IPS DF 6.9 (cell line): ENCODE measurements around the gene TGM6.

Experiments
- DNase-seq: peaks from one replicate; pipeline ENCODE4 v3.0.0-alpha.2; 2013; ENCODE audit warnings: low read depth, low spot score
- H3K27ac ChIP-seq: one replicate; pipeline ENCODE4 v1.5.1; 2013; ENCODE audit warnings: low read length, control low read depth
- H3K27me3 ChIP-seq: 2 replicates; pipeline ENCODE4 v1.6.1; 2013; ENCODE audit warnings: mild to moderate bottlenecking, low read length; ENCODE audit not compliant: control insufficient read depth, insufficient read depth
- H3K36me3 ChIP-seq: 2 replicates; pipeline ENCODE4 v1.6.1; 2013; ENCODE audit warnings: low read length; ENCODE audit not compliant: control insufficient read depth, insufficient read depth
- H3K4me1 ChIP-seq: 2 replicates; pipeline ENCODE4 v1.6.1; 2013; ENCODE audit warnings: low read length; ENCODE audit not compliant: control insufficient read depth, insufficient read depth
- H3K4me3 ChIP-seq: 2 replicates; pipeline ENCODE4 v1.5.1; 2013; ENCODE audit warnings: mild to moderate bottlenecking, low read length
- H3K9me3 ChIP-seq: 2 replicates; pipeline ENCODE4 v1.6.1; 2013; ENCODE audit warnings: low read length, inconsistent platforms; ENCODE audit not compliant: control insufficient read depth, insufficient read depth
- WGBS: extraction: QIAGEN DNeasy Blood & Tissue Kit; methylation state at CpG from one replicate; pipeline ENCODE4 v1.1.7; 2013; ENCODE audit warnings: mixed read lengths, missing lambda C conversion rate; ENCODE audit not compliant: insufficient read length, insufficient coverage; 5-methylcytosine and 5-hydroxymethylcytosine counted together

TGM6 gene

GRCh38 chr20:2363187-2363586 lies 17.5 kb upstream of the TGM6 start:
- DNase-seq = no peak

GRCh38 chr20:2363587-2363986 lies 17.1 kb upstream of the TGM6 start:
- Histone ChIP-seq H3K27ac (no peak overlapping the region), H3K4me3 (no peak overlapping the region), H3K9me3 (no peaks in the 10 kb centered on the region), H3K4me1 (no peaks in the 10 kb centered on the region), H3K27me3 (no peaks in the 10 kb centered on the region), H3K36me3 (no peaks in the 10 kb centered on the region)
- no CpG with 5 or more reads among the region's 1 CpG for whole genome bisulfite sequencing
- no peak for DNase-seq

More at GRCh38 chr20:2363187-2363586, 17.5 kb upstream of the TGM6 start:
- Histone ChIP-seq H3K27ac (no peak overlapping the region), H3K27me3 (no peaks in the 10 kb centered on the region), H3K4me1 (no peaks in the 10 kb centered on the region), H3K36me3 (no peaks in the 10 kb centered on the region), H3K4me3 (no peak overlapping the region), H3K9me3 (no peaks in the 10 kb centered on the region)
- WGBS = no CpG with 5 or more reads among the region's 2 CpGs

- H3K9me3 ChIP-seq = no peaks in the 10 kb centered on the region
- no peak overlapping the region for H3K4me3 ChIP-seq
- H3K4me1 ChIP-seq = no peaks in the 10 kb centered on the region
- DNase-seq = no peak
- H3K36me3 ChIP-seq = no peaks in the 10 kb centered on the region
- WGBS = no CpG with 5 or more reads among the region's 4 CpGs
- no peaks in the 10 kb centered on the region for H3K27me3 ChIP-seq
- no peak overlapping the region for H3K27ac ChIP-seq
These were observed 16.7 kb upstream of the TGM6 start for GRCh38 chr20:2364044-2364443.

GRCh38 chr20:2365091-2365490 lies 15.6 kb upstream of the TGM6 start:
- H3K4me3 ChIP-seq = no peak overlapping the region
- WGBS = no CpG with 5 or more reads among the region's 2 CpGs
- H3K27ac ChIP-seq = no peak overlapping the region
- no peaks in the 10 kb centered on the region for H3K4me1 ChIP-seq
- no peaks in the 10 kb centered on the region for H3K27me3 ChIP-seq
- H3K36me3 ChIP-seq = no peaks in the 10 kb centered on the region
- no peaks in the 10 kb centered on the region for H3K9me3 ChIP-seq
- no peak for DNase-seq

GRCh38 chr20:2365666-2366065 lies 15.0 kb upstream of the TGM6 start:
- DNase-seq = no peak

GRCh38 chr20:2368621-2369020 lies 12.1 kb upstream of the TGM6 start:
- WGBS = no CpG with 5 or more reads among the region's 1 CpG
- Histone ChIP-seq H3K27ac (no peak overlapping the region), H3K9me3 (no peaks in the 10 kb centered on the region), H3K4me1 (no peaks in the 10 kb centered on the region), H3K4me3 (no peak overlapping the region), H3K36me3 (no peaks in the 10 kb centered on the region), H3K27me3 (no peaks in the 10 kb centered on the region)
- no peak for DNase-seq

More at GRCh38 chr20:2365666-2366065, 15.0 kb upstream of the TGM6 start:
- no peaks in the 10 kb centered on the region for H3K4me1 ChIP-seq
- H3K9me3 ChIP-seq = no peaks in the 10 kb centered on the region
- WGBS = no CpG with 5 or more reads among the region's 3 CpGs
- no peak overlapping the region for H3K27ac ChIP-seq
- H3K4me3 ChIP-seq = no peak overlapping the region
- no peaks in the 10 kb centered on the region for H3K36me3 ChIP-seq
- H3K27me3 ChIP-seq = no peaks in the 10 kb centered on the region

- Histone ChIP-seq H3K4me3 (no peak overlapping the region), H3K27ac (no peak overlapping the region), H3K36me3 (no peaks in the 10 kb centered on the region), H3K27me3 (no peaks in the 10 kb centered on the region), H3K9me3 (no peaks in the 10 kb centered on the region), H3K4me1 (no peaks in the 10 kb centered on the region)
- no peak for DNase-seq
These were observed 7.6 kb upstream of the TGM6 start for GRCh38 chr20:2373098-2373497.

- H3K27me3 ChIP-seq = no peaks in the 10 kb centered on the region
- H3K4me3 ChIP-seq = no peak overlapping the region
- H3K36me3 ChIP-seq = no peaks in the 10 kb centered on the region
- WGBS = no CpG with 5 or more reads among the region's 9 CpGs
- no peak overlapping the region for H3K27ac ChIP-seq
- H3K9me3 ChIP-seq = no peaks in the 10 kb centered on the region
- no peak for DNase-seq
- H3K4me1 ChIP-seq = peaks cover 2% of the 10 kb centered on the region
These were observed 6.2 kb upstream of the TGM6 start for GRCh38 chr20:2374346-2375125.

GRCh38 chr20:2378893-2379292 lies 1.8 kb upstream of the TGM6 start:
- WGBS = no CpG with 5 or more reads among the region's 7 CpGs
- no peak for DNase-seq
- no peaks in the 10 kb centered on the region for H3K9me3 ChIP-seq
- H3K4me3 ChIP-seq = no peak overlapping the region
- no peaks in the 10 kb centered on the region for H3K36me3 ChIP-seq
- peaks cover 5% of the 10 kb centered on the region for H3K4me1 ChIP-seq
- no peak overlapping the region for H3K27ac ChIP-seq
- no peaks in the 10 kb centered on the region for H3K27me3 ChIP-seq

- H3K4me1 ChIP-seq = peaks cover 5% of the 10 kb centered on the region
- WGBS = no CpG with 5 or more reads among the region's 9 CpGs
- H3K27me3 ChIP-seq = no peaks in the 10 kb centered on the region
- H3K9me3 ChIP-seq = no peaks in the 10 kb centered on the region
- no peaks in the 10 kb centered on the region for H3K36me3 ChIP-seq
- no peak overlapping the region for H3K4me3 ChIP-seq
- H3K27ac ChIP-seq = no peak overlapping the region
- no peak for DNase-seq
These were observed 1.0 kb upstream of the TGM6 start for GRCh38 chr20:2379511-2380229.
